LNCAP (cell line): ENCODE data around the gene SLC6A5.
A peak's percentile ranks its signal among the peaks of the same experiment; 100 is the strongest.

Experiments used
- CTCF ChIP-seq: fragments of 450-650 bp; IDR thresholded peaks from 2 replicates; pipeline ENCODE4 v1.5.1; 2017; ENCODE audit warnings: mild to moderate bottlenecking

SLC6A5 gene

GRCh38 chr11:20600551-20600950 is 1.1 kb downstream of the SLC6A5 start:
- TF ChIP-seq CTCF, result no peak

GRCh38 chr11:20601221-20601914 is 2.0 kb downstream of the SLC6A5 start:
- TF ChIP-seq CTCF, result no peak

GRCh38 chr11:20604295-20604803 is 4.9 kb downstream of the SLC6A5 start:
- TF ChIP-seq CTCF, result no peak

GRCh38 chr11:20604864-20605601 is 5.6 kb downstream of the SLC6A5 start:
- TF ChIP-seq CTCF, result no peak

GRCh38 chr11:20605602-20606091 is 6.2 kb downstream of the SLC6A5 start:
- TF ChIP-seq CTCF, result no peak

GRCh38 chr11:20608934-20609333 is 9.5 kb downstream of the SLC6A5 start:
- TF ChIP-seq CTCF, result no peak

GRCh38 chr11:20609727-20610707 is 10.6 kb downstream of the SLC6A5 start:
- TF ChIP-seq CTCF, result peak; percentile 98
